ENCODE data around the gene TSSK2. TPM values are rescaled to one million over a fixed set of nuclear protein-coding genes. Genes with fewer than 3 reads are reported as not detected.

TSSK2 gene
- total RNA-seq, 1 experiment from 2014 or later: not detected

GRCh38 chr22:19133561-19133960 is 2.5 kb downstream of the TSSK2 start:
- TF ChIP-seq CTCF (IDR thresholded peaks at IDR 0.05): no peak
- TF ChIP-seq POLR2AphosphoS5 (IDR thresholded peaks at IDR 0.05; ENCODE audit: low read depth, low read length): no peak
- no peak for TF ChIP-seq TCF7L2 (IDR thresholded peaks at IDR 0.05; ENCODE audit: low read depth, low read length)
- TF ChIP-seq, protein P1, sequence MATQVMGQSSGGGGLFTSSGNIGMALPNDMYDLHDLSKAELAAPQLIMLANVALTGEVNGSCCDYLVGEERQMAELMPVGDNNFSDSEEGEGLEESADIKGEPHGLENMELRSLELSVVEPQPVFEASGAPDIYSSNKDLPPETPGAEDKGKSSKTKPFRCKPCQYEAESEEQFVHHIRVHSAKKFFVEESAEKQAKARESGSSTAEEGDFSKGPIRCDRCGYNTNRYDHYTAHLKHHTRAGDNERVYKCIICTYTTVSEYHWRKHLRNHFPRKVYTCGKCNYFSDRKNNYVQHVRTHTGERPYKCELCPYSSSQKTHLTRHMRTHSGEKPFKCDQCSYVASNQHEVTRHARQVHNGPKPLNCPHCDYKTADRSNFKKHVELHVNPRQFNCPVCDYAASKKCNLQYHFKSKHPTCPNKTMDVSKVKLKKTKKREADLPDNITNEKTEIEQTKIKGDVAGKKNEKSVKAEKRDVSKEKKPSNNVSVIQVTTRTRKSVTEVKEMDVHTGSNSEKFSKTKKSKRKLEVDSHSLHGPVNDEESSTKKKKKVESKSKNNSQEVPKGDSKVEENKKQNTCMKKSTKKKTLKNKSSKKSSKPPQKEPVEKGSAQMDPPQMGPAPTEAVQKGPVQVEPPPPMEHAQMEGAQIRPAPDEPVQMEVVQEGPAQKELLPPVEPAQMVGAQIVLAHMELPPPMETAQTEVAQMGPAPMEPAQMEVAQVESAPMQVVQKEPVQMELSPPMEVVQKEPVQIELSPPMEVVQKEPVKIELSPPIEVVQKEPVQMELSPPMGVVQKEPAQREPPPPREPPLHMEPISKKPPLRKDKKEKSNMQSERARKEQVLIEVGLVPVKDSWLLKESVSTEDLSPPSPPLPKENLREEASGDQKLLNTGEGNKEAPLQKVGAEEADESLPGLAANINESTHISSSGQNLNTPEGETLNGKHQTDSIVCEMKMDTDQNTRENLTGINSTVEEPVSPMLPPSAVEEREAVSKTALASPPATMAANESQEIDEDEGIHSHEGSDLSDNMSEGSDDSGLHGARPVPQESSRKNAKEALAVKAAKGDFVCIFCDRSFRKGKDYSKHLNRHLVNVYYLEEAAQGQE (IDR thresholded peaks at IDR 0.05; ENCODE audit: insufficient read depth in 1 of 2, low read depth in 2 of 2, low read length in 1 of 2): no peak
- no peak for TF ChIP-seq SIN3A (IDR thresholded peaks at IDR 0.05; ENCODE audit: borderline replicate concordance, insufficient read depth, low read depth, low read length)

DNA sequence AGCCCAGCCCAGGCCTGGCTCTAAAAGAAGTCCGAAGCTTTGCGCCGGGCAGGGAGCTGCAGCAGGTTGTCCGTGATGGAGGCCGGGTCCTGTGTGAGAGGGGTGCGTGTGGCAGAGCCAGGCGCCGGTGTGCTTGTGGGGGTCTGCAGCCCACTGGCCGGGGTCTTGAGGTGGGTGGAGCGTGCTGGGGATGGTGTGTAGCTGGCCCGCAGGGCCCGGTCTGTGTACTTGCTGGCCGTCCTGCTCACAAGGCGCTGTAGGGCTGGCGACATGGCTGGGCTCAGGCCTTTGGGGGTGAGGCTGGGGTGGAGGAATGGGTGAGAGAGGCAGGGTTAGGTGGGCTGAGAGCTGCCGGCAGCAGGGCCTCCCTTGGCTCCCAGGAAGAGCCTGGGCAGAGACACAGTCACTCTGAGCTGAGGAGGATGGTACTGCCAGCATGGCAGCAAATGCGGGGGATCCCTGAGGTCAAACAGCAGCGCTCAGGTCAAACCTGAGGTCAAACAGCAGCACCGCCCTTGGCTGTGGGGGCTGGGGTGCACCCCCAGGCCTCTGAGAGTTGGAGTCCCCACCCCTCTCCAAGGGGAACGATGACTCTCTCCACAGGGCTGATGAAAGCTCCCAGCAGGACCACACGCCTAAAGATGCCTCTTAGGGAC is 3.2 kb downstream of the TSSK2 start:
- ChIA-PET POLR2A (interaction anchor here (0.6 kb wide), 1 partner anchor 424 kb away, joined by 3 read pairs; no protein-coding TSS in a partner anchor), CTCF (no interaction called here)
- in situ Hi-C loops (cut with HindIII; ENCODE audit: low pct_unique_long_range_greater_than_20kb, low sequenced_read_pairs) (no loop called here), intact Hi-C loops (cut with micrococcal nuclease; ENCODE audit: unreplicated experiment) (no loop called here)
- H3K9me3 ChIP-seq (ENCODE audit: control insufficient read depth, insufficient read depth, low read depth, low read length): no peaks in the 10 kb centered on the region
- no peak overlapping the region for H3K4me3 ChIP-seq (ENCODE audit: low read depth in 2 of 2, low read length in 2 of 2)
- ATAC-seq (no peak; the same call in 1 of the 2 replicates), DNase-seq (ENCODE audit: low read depth, low spot score) (no peak)
- H3K27me3 ChIP-seq (ENCODE audit: control insufficient read depth, insufficient read depth, low read length): no peaks in the 10 kb centered on the region
- H3K27ac ChIP-seq (ENCODE audit: low read length): no peak overlapping the region
- TF ChIP-seq CTCF (IDR thresholded peaks at IDR 0.05): no peak
- TF ChIP-seq, protein P1 (IDR thresholded peaks at IDR 0.05; ENCODE audit: insufficient read depth in 1 of 2, low read depth in 2 of 2, low read length in 1 of 2): no peak
- no peak for TF ChIP-seq POLR2AphosphoS5 (IDR thresholded peaks at IDR 0.05; ENCODE audit: low read depth, low read length)
- TF ChIP-seq TCF7L2 (IDR thresholded peaks at IDR 0.05; ENCODE audit: low read depth, low read length): no peak
- TF ChIP-seq SIN3A (IDR thresholded peaks at IDR 0.05; ENCODE audit: borderline replicate concordance, insufficient read depth, low read depth, low read length): no peak
- no peaks in the 10 kb centered on the region for H3K36me3 ChIP-seq (ENCODE audit: control insufficient read depth, insufficient read depth, low read length)
- no TSS peak for BruUV-seq (replicated peaks)
- no peaks in the 10 kb centered on the region for H3K4me1 ChIP-seq (ENCODE audit: control insufficient read depth, insufficient read depth, low read length)

More at GRCh38 chr22:19133561-19133960, 2.5 kb downstream of the TSSK2 start:
- intact Hi-C loops (cut with micrococcal nuclease; ENCODE audit: unreplicated experiment) (no loop called here), in situ Hi-C loops (cut with HindIII; ENCODE audit: low pct_unique_long_range_greater_than_20kb, low sequenced_read_pairs) (no loop called here)
- no TSS peak for BruUV-seq (replicated peaks)
- H3K36me3 ChIP-seq (ENCODE audit: control insufficient read depth, insufficient read depth, low read length): no peaks in the 10 kb centered on the region
- DNase-seq (ENCODE audit: low read depth, low spot score) (no peak), ATAC-seq (no peak)
- H3K27me3 ChIP-seq (ENCODE audit: control insufficient read depth, insufficient read depth, low read length): no peaks in the 10 kb centered on the region
- POLR2A ChIA-PET: no interaction called here
- H3K4me3 ChIP-seq (ENCODE audit: low read depth in 2 of 2, low read length in 2 of 2): no peak overlapping the region
- no peaks in the 10 kb centered on the region for H3K4me1 ChIP-seq (ENCODE audit: control insufficient read depth, insufficient read depth, low read length)
- H3K27ac ChIP-seq (ENCODE audit: low read length): no peak overlapping the region
- CTCF ChIA-PET: no interaction called here
- no peaks in the 10 kb centered on the region for H3K9me3 ChIP-seq (ENCODE audit: control insufficient read depth, insufficient read depth, low read depth, low read length)
